ENCODE data around the gene NUP85.
"Not testable (repeated sequence)": the region's sequence is repeated elsewhere in the genome, so short reads cannot be mapped to it uniquely, and the experiment has no call there.

The NUP85 gene

GRCh38 chr17:75271955-75272847, 66.7 kb downstream of the NUP85 start:
- Histone ChIP-seq H3K27ac (ENCODE audit: low read length) (no peak overlapping the region), H3K9ac (ENCODE audit: low read length) (peak overlapping the region; percentile 59), H3K27me3 (ENCODE audit: control insufficient read depth, insufficient read depth, low read length) (peaks cover 11% of the 10 kb centered on the region), H3K36me3 (ENCODE audit: control insufficient read depth, low read depth, low read length) (peaks cover 10% of the 10 kb centered on the region), H3K9me3 (ENCODE audit: control insufficient read depth, low read depth, low read length) (no peaks in the 10 kb centered on the region), H3K4me1 (ENCODE audit: control insufficient read depth, low read depth, low read length) (peaks cover 7% of the 10 kb centered on the region), H3K4me3 (ENCODE audit: low read length) (peak overlapping the region; percentile 75)

GRCh38 chr17:75272848-75273184, 67.3 kb downstream of the NUP85 start:
- Histone ChIP-seq H3K4me3 (ENCODE audit: low read length) (no peak overlapping the region), H3K9me3 (ENCODE audit: control insufficient read depth, low read depth, low read length) (no peaks in the 10 kb centered on the region), H3K9ac (ENCODE audit: low read length) (no peak overlapping the region), H3K4me1 (ENCODE audit: control insufficient read depth, low read depth, low read length) (peaks cover 6% of the 10 kb centered on the region), H3K27me3 (ENCODE audit: control insufficient read depth, insufficient read depth, low read length) (peaks cover 11% of the 10 kb centered on the region), H3K36me3 (ENCODE audit: control insufficient read depth, low read depth, low read length) (peaks cover 10% of the 10 kb centered on the region), H3K27ac (ENCODE audit: low read length) (no peak overlapping the region)

GRCh38 chr17:75273977-75274708, 68.7 kb downstream of the NUP85 start:
- H3K9me3 ChIP-seq (ENCODE audit: control insufficient read depth, low read depth, low read length), result no peaks in the 10 kb centered on the region
- peaks cover 10% of the 10 kb centered on the region for H3K36me3 ChIP-seq (ENCODE audit: control insufficient read depth, low read depth, low read length)
- H3K4me1 ChIP-seq (ENCODE audit: control insufficient read depth, low read depth, low read length), result peaks cover 3% of the 10 kb centered on the region
- H3K27ac ChIP-seq (ENCODE audit: low read length), result no peak overlapping the region
- no peak overlapping the region for H3K9ac ChIP-seq (ENCODE audit: low read length)
- peaks cover 11% of the 10 kb centered on the region for H3K27me3 ChIP-seq (ENCODE audit: control insufficient read depth, insufficient read depth, low read length)
- no peak overlapping the region for H3K4me3 ChIP-seq (ENCODE audit: low read length)

- H3K9me3 ChIP-seq (ENCODE audit: control insufficient read depth, low read depth, low read length), result no peaks in the 10 kb centered on the region
- H3K4me3 ChIP-seq (ENCODE audit: low read length), result no peak overlapping the region
- no peak overlapping the region for H3K27ac ChIP-seq (ENCODE audit: low read length)
- no peaks in the 10 kb centered on the region for H3K4me1 ChIP-seq (ENCODE audit: control insufficient read depth, low read depth, low read length)
- H3K36me3 ChIP-seq (ENCODE audit: control insufficient read depth, low read depth, low read length), result peaks cover 12% of the 10 kb centered on the region
- no peak overlapping the region for H3K9ac ChIP-seq (ENCODE audit: low read length)
- no peaks in the 10 kb centered on the region for H3K27me3 ChIP-seq (ENCODE audit: control insufficient read depth, insufficient read depth, low read length)
Observed at GRCh38 chr17:75277664-75278071, 72.2 kb downstream of the NUP85 start.

- H3K4me1 ChIP-seq (ENCODE audit: control insufficient read depth, low read depth, low read length); H3K27me3 ChIP-seq (ENCODE audit: control insufficient read depth, insufficient read depth, low read length); H3K9me3 ChIP-seq (ENCODE audit: control insufficient read depth, low read depth, low read length); H3K9ac ChIP-seq (ENCODE audit: low read length); H3K27ac ChIP-seq (ENCODE audit: low read length); H3K36me3 ChIP-seq (ENCODE audit: control insufficient read depth, low read depth, low read length); H3K4me3 ChIP-seq (ENCODE audit: low read length): not testable (repeated sequence)
Observed at GRCh38 chr17:75280189-75280588, 74.7 kb downstream of the NUP85 start.

- H3K27ac ChIP-seq (ENCODE audit: low read length), result no peak overlapping the region
- H3K36me3 ChIP-seq (ENCODE audit: control insufficient read depth, low read depth, low read length), result peaks cover 13% of the 10 kb centered on the region
- no peak overlapping the region for H3K9ac ChIP-seq (ENCODE audit: low read length)
- peaks cover 3% of the 10 kb centered on the region for H3K27me3 ChIP-seq (ENCODE audit: control insufficient read depth, insufficient read depth, low read length)
- peaks cover 4% of the 10 kb centered on the region for H3K4me1 ChIP-seq (ENCODE audit: control insufficient read depth, low read depth, low read length)
- H3K9me3 ChIP-seq (ENCODE audit: control insufficient read depth, low read depth, low read length), result no peaks in the 10 kb centered on the region
- no peak overlapping the region for H3K4me3 ChIP-seq (ENCODE audit: low read length)
Observed at GRCh38 chr17:75285123-75285522, 79.6 kb downstream of the NUP85 start.
